IMR-90 (cell line): Measurements from ENCODE around the gene FMOD. TPM values are rescaled to one million over a fixed set of nuclear protein-coding genes. Genes with fewer than 3 reads are reported as not detected.

Experiments used
- ATAC-seq: fragments of 200-7000 bp; cut with Tn5 transposase; 2 replicates; pipeline ENCODE4 v1.9.1; 2020; ENCODE audit warnings: low read depth, mild to moderate bottlenecking, moderate library complexity
- BruUV-seq: library from RNA; stranded (reverse); fragments of 400-500 nt; replicated peaks from 2 replicates; lab custom pipeline; 2021; lab: Mats Ljungman, UMichigan
- CTCF ChIA-PET: fragments of 300-600 bp; formaldehyde crosslinking; extraction: SDS; loops from one replicate; lab custom pipeline; 2021; ENCODE audit warnings: antibody characterized with exemption; lab: Yijun Ruan, JAX
- POLR2A ChIA-PET: fragments of 300-600 bp; sonication (Branson Sonifier 250); formaldehyde crosslinking; loops from one replicate; lab custom pipeline; 2022; ENCODE audit warnings: antibody characterized with exemption; ENCODE audit not compliant: unreplicated experiment; lab: Charles Lee
- DNase-seq: peaks from one replicate; pipeline ENCODE4 v3.0.0; 2013
- H2AFZ ChIP-seq: replicated peaks from 2 replicates; pipeline ENCODE3; 2013; ENCODE audit warnings: low read length, mild to moderate bottlenecking; ENCODE audit not compliant: poor library complexity
- H2AK5ac ChIP-seq: 2 replicates; pipeline ENCODE4 v1.6.1; 2013; ENCODE audit warnings: low read depth, low read length, inconsistent platforms
- H2AK9ac ChIP-seq: replicated peaks from 2 replicates; pipeline ENCODE3; 2013; ENCODE audit warnings: mild to moderate bottlenecking, low read depth, low read length, moderate library complexity; ENCODE audit not compliant: poor library complexity
- H2BK120ac ChIP-seq: 2 replicates; pipeline ENCODE4 v1.6.1; 2013; ENCODE audit warnings: low read depth, low read length, inconsistent platforms
- H2BK15ac ChIP-seq: 3 replicates; pipeline ENCODE4 v1.6.1; 2013; ENCODE audit warnings: low read depth, low read length, inconsistent platforms
- H2BK20ac ChIP-seq: 2 replicates; pipeline ENCODE4 v1.6.1; 2013; ENCODE audit warnings: low read depth, mild to moderate bottlenecking, inconsistent platforms, low read length, moderate library complexity
- H2BK5ac ChIP-seq: 2 replicates; pipeline ENCODE4 v1.6.1; 2013; ENCODE audit warnings: mild to moderate bottlenecking, low read depth, low read length, inconsistent platforms; ENCODE audit not compliant: poor library complexity, severe bottlenecking
- H3K14ac ChIP-seq: replicated peaks from 2 replicates; pipeline ENCODE4 v1.6.1; 2013; ENCODE audit warnings: low read depth, low read length, inconsistent platforms
- H3K18ac ChIP-seq: 2 replicates; pipeline ENCODE4 v1.6.1; 2013; ENCODE audit warnings: low read depth, low read length, control low read depth
- H3K23ac ChIP-seq: 2 replicates; pipeline ENCODE4 v1.6.1; 2013; ENCODE audit warnings: low read depth, low read length, inconsistent platforms
- H3K27ac ChIP-seq: 2 replicates; pipeline ENCODE4 v1.5.1; 2013; ENCODE audit warnings: mild to moderate bottlenecking, control low read depth, low read length; ENCODE audit not compliant: insufficient read depth
- H3K27me3 ChIP-seq: 2 replicates; pipeline ENCODE4 v1.6.1; 2013; ENCODE audit warnings: low read length; ENCODE audit not compliant: control insufficient read depth, insufficient read depth
- H3K36me3 ChIP-seq: 2 replicates; pipeline ENCODE4 v1.6.1; 2013; ENCODE audit warnings: low read length, mixed read lengths; ENCODE audit not compliant: control insufficient read depth, insufficient read depth
- H3K4ac ChIP-seq: 2 replicates; pipeline ENCODE4 v1.6.1; 2013; ENCODE audit warnings: low read depth, low read length, inconsistent platforms
- H3K4me1 ChIP-seq: 2 replicates; pipeline ENCODE4 v1.6.1; 2013; ENCODE audit warnings: low read length, mixed read lengths; ENCODE audit not compliant: control insufficient read depth, insufficient read depth
- H3K4me2 ChIP-seq: 2 replicates; pipeline ENCODE4 v1.6.1; 2013; ENCODE audit warnings: low read depth, mild to moderate bottlenecking, control low read depth, low read length, moderate library complexity
- H3K4me3 ChIP-seq: 2 replicates; pipeline ENCODE4 v1.5.1; 2013; ENCODE audit warnings: low read depth, mild to moderate bottlenecking, control low read depth, low read length, moderate library complexity; ENCODE audit not compliant: insufficient read depth
- H3K56ac ChIP-seq: 2 replicates; pipeline ENCODE4 v1.6.1; 2013; ENCODE audit warnings: low read length, inconsistent platforms; ENCODE audit not compliant: insufficient read depth; ENCODE audit errors: extremely low read depth
- H3K79me1 ChIP-seq, 2 experiments: 2 replicates each; pipeline ENCODE4 v1.6.1; 2013; ENCODE audit warnings: low read length in 2 of 2, inconsistent platforms in 1 of 2, low read depth in 1 of 2
- H3K9ac ChIP-seq: 2 replicates; pipeline ENCODE4 v1.6.1; 2013; ENCODE audit warnings: low read depth, low read length, control low read depth
- H3K9me1 ChIP-seq: 2 replicates; pipeline ENCODE4 v1.6.1; 2013; ENCODE audit warnings: low read length, inconsistent platforms; ENCODE audit not compliant: insufficient read depth
- H3K9me3 ChIP-seq: 2 replicates; pipeline ENCODE4 v1.6.1; 2013; ENCODE audit warnings: low read length; ENCODE audit not compliant: control insufficient read depth, insufficient read depth
- H4K20me1 ChIP-seq: 2 replicates; pipeline ENCODE4 v1.6.1; 2013; ENCODE audit warnings: low read length, inconsistent platforms; ENCODE audit not compliant: insufficient read depth
- H4K5ac ChIP-seq: 2 replicates; pipeline ENCODE4 v1.6.1; 2013; ENCODE audit warnings: mild to moderate bottlenecking, low read depth, low read length, control low read depth
- H4K8ac ChIP-seq, 2 experiments: 2 replicates each; pipeline ENCODE4 v1.6.1; 2013; ENCODE audit warnings: low read depth in 2 of 2, low read length in 2 of 2, control low read depth in 1 of 2, inconsistent platforms in 1 of 2
- H4K91ac ChIP-seq: 2 replicates; pipeline ENCODE4 v1.6.1; 2013; ENCODE audit warnings: low read depth, low read length, inconsistent platforms; ENCODE audit not compliant: insufficient read depth
- CHD1 ChIP-seq: IDR thresholded peaks from 2 replicates; pipeline ENCODE4 v1.6.1; 2012; ENCODE audit warnings: low read depth, low read length, improper control_type of control experiment
- FOS ChIP-seq: fragments of 150-350 bp; IDR thresholded peaks from 2 replicates; pipeline ENCODE4 v1.6.1; 2016; ENCODE audit warnings: low read depth, low read length
- MAZ ChIP-seq: IDR thresholded peaks from 2 replicates; pipeline ENCODE4 v1.6.1; 2012; ENCODE audit warnings: low read depth, mild to moderate bottlenecking, low read length, improper control_type of control experiment, moderate library complexity, borderline replicate concordance
- MXI1 ChIP-seq: IDR thresholded peaks from 2 replicates; pipeline ENCODE4 v1.6.1; 2012; ENCODE audit warnings: low read depth, mild to moderate bottlenecking, low read length, moderate library complexity, borderline replicate concordance
- RCOR1 ChIP-seq: IDR thresholded peaks from 2 replicates; pipeline ENCODE4 v1.6.1; 2012; ENCODE audit warnings: mild to moderate bottlenecking, low read length, improper control_type of control experiment; ENCODE audit not compliant: insufficient replicate concordance
- RFX5 ChIP-seq: IDR thresholded peaks from 2 replicates; pipeline ENCODE4 v1.8.0; 2012; ENCODE audit warnings: low read depth, mild to moderate bottlenecking, low read length, moderate library complexity
- SMC3 ChIP-seq: fragments of 150-350 bp; IDR thresholded peaks from 2 replicates; pipeline ENCODE4 v1.6.1; 2016; ENCODE audit warnings: low read depth, mild to moderate bottlenecking, antibody characterized with exemption, low read length, moderate library complexity
- WGBS, 2 experiments: methylation state at CpG; one replicate each; pipeline versions ENCODE4 v1.1.5 to v1.1.7; 2013; ENCODE audit warnings: missing lambda C conversion rate in 2 of 2; ENCODE audit not compliant: insufficient read length in 1 of 2; ENCODE audit errors: extremely low coverage in 2 of 2; 5-methylcytosine and 5-hydroxymethylcytosine counted together
- dilution Hi-C: fragments of 300-500 bp; cut with HindIII; formaldehyde crosslinking; loops from one replicate; pipeline ENCODE4 v1.14.3; 2018; ENCODE audit warnings: low sequenced_read_pairs; ENCODE audit not compliant: unreplicated experiment
- in situ Hi-C: fragments of 300-500 bp; cut with MboI; formaldehyde crosslinking; loops from 3 replicates; pipeline ENCODE4 v1.14.3; 2019; ENCODE audit warnings: low sequenced_read_pairs, inconsistent platforms, mixed read lengths
- intact Hi-C: fragments of 100-400 bp; cut with micrococcal nuclease; formaldehyde crosslinking; loops from 2 replicates; pipeline ENCODE4 v1.10.0; 2022
- polyA plus RNA-seq, 3 experiments: library from polyadenylated mRNA; depleted of rRNA; stranded (reverse); fragments of >200 nt; gene quantifications; 2 replicates each; pipeline ENCODE4 v1.2.3, GENCODE V29; 2012; ENCODE audit warnings: low replicate concordance in 1 of 3
- total RNA-seq: library from RNA; depleted of rRNA; stranded (reverse); fragments of >200 nt; gene quantifications from 2 replicates; pipeline ENCODE4 v1.2.3, GENCODE V29; 2012
- TF ChIP-seq, protein P1 (sequence below): fragments of 150-350 bp; IDR thresholded peaks from 2 replicates; pipeline ENCODE4 v1.6.1; 2016; ENCODE audit warnings: low read depth, mild to moderate bottlenecking, low read length, moderate library complexity, borderline replicate concordance
- TF ChIP-seq, protein P2 (sequence below): conservative IDR thresholded peaks from 2 replicates; pipeline ENCODE4 v1.5.1; 2012; ENCODE audit warnings: mild to moderate bottlenecking, low read depth, low read length, improper control_type of control experiment
- TF ChIP-seq, protein P3 (sequence below): fragments of 150-350 bp; IDR thresholded peaks from 2 replicates; pipeline ENCODE4 v1.6.1; 2017; ENCODE audit warnings: mild to moderate bottlenecking, antibody characterized with exemption, low read length, low read depth

The FMOD gene
- total and polyA plus RNA-seq, 2 of the 4 experiments (the other 2 are of a cell fraction), result 0.18 to 2.7 TPM

DNA sequence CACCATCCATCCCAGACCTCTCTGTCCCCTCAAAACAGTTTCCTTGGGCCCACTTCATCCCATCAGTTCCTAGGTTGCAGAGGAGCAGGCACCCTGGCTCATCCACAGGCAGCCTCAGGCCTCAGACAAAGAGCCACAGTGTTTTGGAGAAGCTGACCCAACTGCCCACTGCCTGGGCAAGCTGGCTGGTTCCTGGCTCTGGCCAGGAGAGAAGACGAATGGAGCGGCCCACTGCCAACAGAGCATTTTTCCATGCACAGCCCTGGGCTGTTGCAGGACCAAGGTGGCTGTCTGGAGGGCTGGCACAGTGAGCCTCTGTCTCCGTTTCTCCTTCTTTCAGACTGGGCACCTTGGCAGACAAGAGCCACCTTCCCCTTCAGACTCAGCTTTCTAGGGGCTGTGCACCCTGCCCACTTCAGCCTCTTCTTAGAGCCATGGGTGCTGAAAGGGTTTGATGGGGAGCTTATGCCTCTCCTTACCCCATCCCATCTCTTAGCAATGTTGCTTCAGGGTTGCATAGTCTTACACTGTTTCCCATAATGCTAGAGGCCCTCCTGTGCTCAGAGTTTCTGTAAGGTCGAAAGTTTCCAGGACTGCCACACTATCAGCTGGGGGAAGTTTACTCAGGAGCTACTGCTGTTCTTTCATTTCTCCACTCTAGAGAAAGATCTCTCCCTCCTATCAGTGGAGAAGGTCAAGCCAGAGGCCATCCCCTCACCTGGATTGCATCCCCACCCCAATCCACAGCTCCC is 973 bp downstream of the FMOD start:
- H2BK20ac ChIP-seq, result no peak overlapping the region
- no peaks in the 10 kb centered on the region for H3K79me1 ChIP-seq
- H3K36me3 ChIP-seq, result no peaks in the 10 kb centered on the region
- ATAC-seq (no peak), DNase-seq (no peak)
- no peaks in the 10 kb centered on the region for H4K20me1 ChIP-seq
- H3K56ac ChIP-seq, result no peak overlapping the region
- no TSS peak for BruUV-seq
- no peak for TF ChIP-seq RCOR1
- no peak for TF ChIP-seq CHD1
- no peak for TF ChIP-seq RFX5
- no peak for TF ChIP-seq MXI1
- TF ChIP-seq, protein P1, sequence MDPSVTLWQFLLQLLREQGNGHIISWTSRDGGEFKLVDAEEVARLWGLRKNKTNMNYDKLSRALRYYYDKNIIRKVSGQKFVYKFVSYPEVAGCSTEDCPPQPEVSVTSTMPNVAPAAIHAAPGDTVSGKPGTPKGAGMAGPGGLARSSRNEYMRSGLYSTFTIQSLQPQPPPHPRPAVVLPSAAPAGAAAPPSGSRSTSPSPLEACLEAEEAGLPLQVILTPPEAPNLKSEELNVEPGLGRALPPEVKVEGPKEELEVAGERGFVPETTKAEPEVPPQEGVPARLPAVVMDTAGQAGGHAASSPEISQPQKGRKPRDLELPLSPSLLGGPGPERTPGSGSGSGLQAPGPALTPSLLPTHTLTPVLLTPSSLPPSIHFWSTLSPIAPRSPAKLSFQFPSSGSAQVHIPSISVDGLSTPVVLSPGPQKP, result no peak
- TF ChIP-seq, protein P2, sequence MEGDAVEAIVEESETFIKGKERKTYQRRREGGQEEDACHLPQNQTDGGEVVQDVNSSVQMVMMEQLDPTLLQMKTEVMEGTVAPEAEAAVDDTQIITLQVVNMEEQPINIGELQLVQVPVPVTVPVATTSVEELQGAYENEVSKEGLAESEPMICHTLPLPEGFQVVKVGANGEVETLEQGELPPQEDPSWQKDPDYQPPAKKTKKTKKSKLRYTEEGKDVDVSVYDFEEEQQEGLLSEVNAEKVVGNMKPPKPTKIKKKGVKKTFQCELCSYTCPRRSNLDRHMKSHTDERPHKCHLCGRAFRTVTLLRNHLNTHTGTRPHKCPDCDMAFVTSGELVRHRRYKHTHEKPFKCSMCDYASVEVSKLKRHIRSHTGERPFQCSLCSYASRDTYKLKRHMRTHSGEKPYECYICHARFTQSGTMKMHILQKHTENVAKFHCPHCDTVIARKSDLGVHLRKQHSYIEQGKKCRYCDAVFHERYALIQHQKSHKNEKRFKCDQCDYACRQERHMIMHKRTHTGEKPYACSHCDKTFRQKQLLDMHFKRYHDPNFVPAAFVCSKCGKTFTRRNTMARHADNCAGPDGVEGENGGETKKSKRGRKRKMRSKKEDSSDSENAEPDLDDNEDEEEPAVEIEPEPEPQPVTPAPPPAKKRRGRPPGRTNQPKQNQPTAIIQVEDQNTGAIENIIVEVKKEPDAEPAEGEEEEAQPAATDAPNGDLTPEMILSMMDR, result no peak
- TF ChIP-seq, protein P3, sequence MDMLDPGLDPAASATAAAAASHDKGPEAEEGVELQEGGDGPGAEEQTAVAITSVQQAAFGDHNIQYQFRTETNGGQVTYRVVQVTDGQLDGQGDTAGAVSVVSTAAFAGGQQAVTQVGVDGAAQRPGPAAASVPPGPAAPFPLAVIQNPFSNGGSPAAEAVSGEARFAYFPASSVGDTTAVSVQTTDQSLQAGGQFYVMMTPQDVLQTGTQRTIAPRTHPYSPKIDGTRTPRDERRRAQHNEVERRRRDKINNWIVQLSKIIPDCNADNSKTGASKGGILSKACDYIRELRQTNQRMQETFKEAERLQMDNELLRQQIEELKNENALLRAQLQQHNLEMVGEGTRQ, result no peak
- no peak for TF ChIP-seq MAZ
- no peak for TF ChIP-seq SMC3
- TF ChIP-seq FOS, result no peak
- no peak overlapping the region for H3K9ac ChIP-seq
- no peak overlapping the region; the same call in 1 of the 2 replicates for H3K14ac ChIP-seq
- H2AK5ac ChIP-seq, result no peak overlapping the region
- POLR2A ChIA-PET, result no interaction called here
- in situ Hi-C loops (loop anchor here (10.0 kb wide), 1 partner anchor 355 kb away; no protein-coding TSS in a partner anchor), intact Hi-C loops (no loop called here), dilution Hi-C loops (no loop called here)
- no peak overlapping the region for H2AFZ ChIP-seq
- H3K4me1 ChIP-seq, result peaks cover 6% of the 10 kb centered on the region
- H2BK5ac ChIP-seq, result no peak overlapping the region
- H3K9me3 ChIP-seq, result no peaks in the 10 kb centered on the region
- H3K4me2 ChIP-seq, result no peak overlapping the region
- H3K18ac ChIP-seq, result no peak overlapping the region
- no peak overlapping the region for H2AK9ac ChIP-seq
- no peak overlapping the region for H3K27ac ChIP-seq
- H2BK15ac ChIP-seq, result no peak overlapping the region
- H3K4ac ChIP-seq, result no peak overlapping the region
- no peak overlapping the region for H2BK120ac ChIP-seq
- H3K9me1 ChIP-seq, result peaks cover 17% of the 10 kb centered on the region
- H3K27me3 ChIP-seq, result peaks cover 33% of the 10 kb centered on the region
- no peak overlapping the region for H3K4me3 ChIP-seq
- no peak overlapping the region for H4K91ac ChIP-seq
- no peak overlapping the region; a peak in 1 of 4 replicates for H4K8ac ChIP-seq
- no peak overlapping the region for H3K23ac ChIP-seq
- no peak overlapping the region for H4K5ac ChIP-seq
- 80% methylated on average over 1 of the region's 4 CpGs; no CpG with 5 or more reads in 1 of the 2 experiments for WGBS, 2 experiments
- CTCF ChIA-PET, result interaction anchor here (1.7 kb wide), 1 partner anchor 82 kb away, joined by 6 read pairs; no protein-coding TSS in a partner anchor
